ENCODE measurements around the gene COL7A1. TPM values are rescaled to one million over a fixed set of nuclear protein-coding genes. Genes with fewer than 3 reads are reported as not detected.

Gene COL7A1
- total RNA-seq, 1 experiment from 2014 or later, result 5.2 TPM

DNA sequence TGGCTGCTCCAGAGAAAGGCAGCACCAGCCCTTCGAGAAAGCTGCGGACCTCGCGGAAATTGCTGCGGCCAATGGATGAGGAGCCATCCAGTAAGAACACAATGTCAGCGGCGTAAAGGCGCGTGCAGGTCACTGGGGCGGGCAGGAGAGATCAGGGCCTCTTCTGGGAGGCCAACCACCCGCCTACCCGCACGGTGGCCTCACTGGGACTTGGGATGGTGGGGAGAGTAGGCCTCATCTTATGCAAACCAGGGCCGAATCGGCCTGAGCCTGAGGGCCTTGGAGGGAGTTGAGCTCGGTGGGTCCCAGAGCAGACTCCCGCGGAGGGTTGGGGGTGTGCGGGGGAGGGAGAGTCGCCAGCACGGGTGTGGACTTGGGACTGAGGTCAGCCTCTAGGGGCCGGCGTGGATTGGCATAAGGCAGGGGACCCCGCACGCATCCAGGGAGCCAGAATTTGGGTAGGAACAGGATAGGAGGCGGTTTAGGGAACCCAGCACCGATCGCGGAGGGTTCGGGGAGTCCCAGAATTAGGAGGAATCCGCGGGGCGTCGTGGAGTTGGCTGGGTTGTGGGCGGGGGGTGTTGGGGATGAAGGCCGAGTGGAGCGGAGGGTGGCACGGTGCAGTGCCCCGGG, 596 bp downstream of the COL7A1 start:
- intact Hi-C loops (cut with micrococcal nuclease; ENCODE audit: unreplicated experiment), result no loop called here
- no peak overlapping the region for H3K4me3 ChIP-seq (ENCODE audit: low read depth, low read length)
- peaks cover 12% of the 10 kb centered on the region for H3K4me1 Mint-ChIP-seq (ENCODE audit: low read depth, unreplicated experiment)

DNA sequence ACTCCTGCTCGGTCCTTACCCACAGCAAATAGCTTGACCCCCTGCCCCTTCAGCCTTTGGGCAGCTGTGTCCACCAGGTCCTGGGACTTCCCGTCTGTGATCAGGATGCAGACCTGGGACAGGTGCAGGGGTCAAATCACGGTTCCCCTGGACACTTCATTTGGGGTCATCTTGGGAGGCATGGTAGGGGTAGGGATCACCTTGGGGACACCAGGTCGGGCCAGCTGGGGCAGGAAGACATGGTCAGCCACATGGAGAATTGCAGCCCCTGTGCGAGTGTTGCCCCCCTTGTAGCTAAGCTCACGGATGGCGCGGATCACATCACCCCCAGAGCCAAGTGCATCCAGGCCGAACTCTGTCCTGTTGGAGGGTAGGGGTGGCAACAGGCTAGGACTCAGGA, 1.8 kb downstream of the COL7A1 start:
- BruUV-seq (replicated peaks), result no TSS peak
- DNase-seq, result no peak
- no peaks in the 10 kb centered on the region for H3K27me3 ChIP-seq (replicated peaks; ENCODE audit: control insufficient read depth, insufficient read depth, low read length)
- ChIA-PET POLR2A (no interaction called here), CTCF (no interaction called here)
- H3K4me1 Mint-ChIP-seq (ENCODE audit: low read depth, unreplicated experiment), result peaks cover 15% of the 10 kb centered on the region
- H3K27me3 Mint-ChIP-seq (ENCODE audit: insufficient read depth, unreplicated experiment), result no peaks in the 10 kb centered on the region
- H3K4me1 ChIP-seq, result peaks cover 8% of the 10 kb centered on the region; the same call in 1 of the 2 replicates
- no peaks in the 10 kb centered on the region for H3K36me3 ChIP-seq (ENCODE audit: control insufficient read depth, insufficient read depth, low read length)
- H3K4me3 ChIP-seq (ENCODE audit: low read depth, low read length), result no peak overlapping the region
- H3K36me3 Mint-ChIP-seq (ENCODE audit: insufficient read depth, unreplicated experiment), result peaks cover 11% of the 10 kb centered on the region
- H3K4me3 Mint-ChIP-seq (ENCODE audit: unreplicated experiment), result no peak overlapping the region
- TF ChIP-seq, protein P1, sequence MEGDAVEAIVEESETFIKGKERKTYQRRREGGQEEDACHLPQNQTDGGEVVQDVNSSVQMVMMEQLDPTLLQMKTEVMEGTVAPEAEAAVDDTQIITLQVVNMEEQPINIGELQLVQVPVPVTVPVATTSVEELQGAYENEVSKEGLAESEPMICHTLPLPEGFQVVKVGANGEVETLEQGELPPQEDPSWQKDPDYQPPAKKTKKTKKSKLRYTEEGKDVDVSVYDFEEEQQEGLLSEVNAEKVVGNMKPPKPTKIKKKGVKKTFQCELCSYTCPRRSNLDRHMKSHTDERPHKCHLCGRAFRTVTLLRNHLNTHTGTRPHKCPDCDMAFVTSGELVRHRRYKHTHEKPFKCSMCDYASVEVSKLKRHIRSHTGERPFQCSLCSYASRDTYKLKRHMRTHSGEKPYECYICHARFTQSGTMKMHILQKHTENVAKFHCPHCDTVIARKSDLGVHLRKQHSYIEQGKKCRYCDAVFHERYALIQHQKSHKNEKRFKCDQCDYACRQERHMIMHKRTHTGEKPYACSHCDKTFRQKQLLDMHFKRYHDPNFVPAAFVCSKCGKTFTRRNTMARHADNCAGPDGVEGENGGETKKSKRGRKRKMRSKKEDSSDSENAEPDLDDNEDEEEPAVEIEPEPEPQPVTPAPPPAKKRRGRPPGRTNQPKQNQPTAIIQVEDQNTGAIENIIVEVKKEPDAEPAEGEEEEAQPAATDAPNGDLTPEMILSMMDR (IDR thresholded peaks at IDR 0.05; ENCODE audit: insufficient read depth in 1 of 2, low read depth in 1 of 2, low read length in 1 of 2, severe bottlenecking in 1 of 2, unreplicated experiment in 1 of 2), result no peak
- H3K27ac Mint-ChIP-seq (ENCODE audit: unreplicated experiment), result no peak overlapping the region
- H3K9me3 ChIP-seq, result no peaks in the 10 kb centered on the region
- intact Hi-C loops (cut with micrococcal nuclease; ENCODE audit: unreplicated experiment), result no loop called here
- H3K9me3 Mint-ChIP-seq (ENCODE audit: unreplicated experiment), result no peaks in the 10 kb centered on the region

More for the DNA sequence above, 596 bp downstream of the COL7A1 start:
- POLR2A ChIA-PET, result no interaction called here
- no peak for DNase-seq
- H3K27me3 ChIP-seq (replicated peaks; ENCODE audit: control insufficient read depth, insufficient read depth, low read length), result no peaks in the 10 kb centered on the region
- peaks cover 12% of the 10 kb centered on the region for H3K4me1 ChIP-seq
- H3K9me3 Mint-ChIP-seq (ENCODE audit: unreplicated experiment), result no peaks in the 10 kb centered on the region
- peaks cover 16% of the 10 kb centered on the region for H3K36me3 Mint-ChIP-seq (ENCODE audit: insufficient read depth, unreplicated experiment)
- H3K9me3 ChIP-seq, result no peaks in the 10 kb centered on the region
- H3K27me3 Mint-ChIP-seq (ENCODE audit: insufficient read depth, unreplicated experiment), result no peaks in the 10 kb centered on the region
- no TSS peak for BruUV-seq (replicated peaks)
- no peaks in the 10 kb centered on the region for H3K36me3 ChIP-seq (ENCODE audit: control insufficient read depth, insufficient read depth, low read length)
- TF ChIP-seq, protein P1 (IDR thresholded peaks at IDR 0.05; ENCODE audit: insufficient read depth in 1 of 2, low read depth in 1 of 2, low read length in 1 of 2, severe bottlenecking in 1 of 2, unreplicated experiment in 1 of 2), result no peak
- H3K27ac Mint-ChIP-seq (ENCODE audit: unreplicated experiment), result no peak overlapping the region
- no peak overlapping the region for H3K4me3 Mint-ChIP-seq (ENCODE audit: unreplicated experiment)
- CTCF ChIA-PET, result no interaction called here

DNA sequence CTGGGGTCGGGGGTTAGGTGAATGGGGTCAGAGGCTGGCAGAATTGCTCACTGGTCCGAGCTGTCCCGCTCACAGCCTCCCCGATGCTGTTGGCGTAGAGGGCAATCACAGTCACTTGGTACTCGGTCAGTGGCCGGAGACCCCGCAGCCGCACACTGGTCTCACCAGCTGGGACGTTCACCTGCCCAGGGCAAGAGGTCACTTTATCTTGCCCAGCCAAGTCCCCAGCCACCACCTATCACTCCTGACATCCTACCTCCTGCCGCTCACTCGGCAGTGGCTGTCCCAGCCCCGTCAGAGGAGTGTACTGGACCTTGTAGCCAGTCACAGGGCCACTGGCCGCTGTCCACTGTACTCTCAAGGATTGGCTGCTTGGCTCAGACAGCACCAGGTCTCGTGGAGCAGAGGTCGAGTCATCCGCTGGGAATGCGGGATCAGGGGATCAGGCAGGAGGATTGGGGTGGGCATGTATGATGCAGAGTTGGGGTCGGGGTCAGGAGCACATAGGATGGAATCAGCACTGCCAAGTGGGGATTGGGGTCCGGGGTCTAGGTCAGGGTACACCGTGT, 2.5 kb downstream of the COL7A1 start:
- no peak for DNase-seq
- H3K4me1 Mint-ChIP-seq (ENCODE audit: low read depth, unreplicated experiment), result peaks cover 15% of the 10 kb centered on the region
- peaks cover 11% of the 10 kb centered on the region for H3K36me3 Mint-ChIP-seq (ENCODE audit: insufficient read depth, unreplicated experiment)
- CTCF ChIA-PET, result no interaction called here
- intact Hi-C loops (cut with micrococcal nuclease; ENCODE audit: unreplicated experiment), result no loop called here
- no peak overlapping the region for H3K4me3 Mint-ChIP-seq (ENCODE audit: unreplicated experiment)
- TF ChIP-seq, protein P1 (IDR thresholded peaks at IDR 0.05; ENCODE audit: insufficient read depth in 1 of 2, low read depth in 1 of 2, low read length in 1 of 2, severe bottlenecking in 1 of 2, unreplicated experiment in 1 of 2), result no peak
- no peaks in the 10 kb centered on the region for H3K9me3 ChIP-seq
- no peak overlapping the region for H3K4me3 ChIP-seq (ENCODE audit: low read depth, low read length)
- H3K4me1 ChIP-seq, result peaks cover 8% of the 10 kb centered on the region; the same call in 1 of the 2 replicates
- POLR2A ChIA-PET, result no interaction called here
- no peaks in the 10 kb centered on the region for H3K27me3 Mint-ChIP-seq (ENCODE audit: insufficient read depth, unreplicated experiment)
- no TSS peak for BruUV-seq (replicated peaks)
- no peaks in the 10 kb centered on the region for H3K27me3 ChIP-seq (replicated peaks; ENCODE audit: control insufficient read depth, insufficient read depth, low read length)
- no peak overlapping the region for H3K27ac Mint-ChIP-seq (ENCODE audit: unreplicated experiment)
- H3K9me3 Mint-ChIP-seq (ENCODE audit: unreplicated experiment), result no peaks in the 10 kb centered on the region
- H3K36me3 ChIP-seq (ENCODE audit: control insufficient read depth, insufficient read depth, low read length), result no peaks in the 10 kb centered on the region

All from Caco-2 (cell line).